IPS-20b (cell line): ENCODE measurements around the gene STN1.

Experiments used
- H3K27ac ChIP-seq: one replicate; pipeline ENCODE4 v1.5.1; 2013; ENCODE audit warnings: low read length
- H3K27me3 ChIP-seq: 2 replicates; pipeline ENCODE4 v1.6.1; 2013; ENCODE audit warnings: mild to moderate bottlenecking, low read length, inconsistent platforms; ENCODE audit not compliant: insufficient read depth
- H3K36me3 ChIP-seq: 2 replicates; pipeline ENCODE4 v1.6.1; 2013; ENCODE audit warnings: low read depth, mild to moderate bottlenecking, inconsistent platforms, low read length, moderate library complexity; ENCODE audit not compliant: insufficient read depth
- H3K4me1 ChIP-seq: 2 replicates; pipeline ENCODE4 v1.6.1; 2013; ENCODE audit warnings: mild to moderate bottlenecking, control low read depth, inconsistent platforms, low read length, moderate library complexity; ENCODE audit not compliant: insufficient read depth
- H3K4me3 ChIP-seq: 2 replicates; pipeline ENCODE4 v1.5.1; 2013; ENCODE audit warnings: mild to moderate bottlenecking, low read length, inconsistent platforms
- H3K9ac ChIP-seq: 2 replicates; pipeline ENCODE4 v1.6.1; 2013; ENCODE audit warnings: low read depth, mild to moderate bottlenecking, inconsistent platforms, low read length, moderate library complexity
- H3K9me3 ChIP-seq: 2 replicates; pipeline ENCODE4 v1.6.1; 2013; ENCODE audit warnings: mild to moderate bottlenecking, low read depth, low read length, inconsistent platforms; ENCODE audit not compliant: insufficient read depth

Gene STN1

GRCh38 chr10:103839519-103839871, 78.5 kb downstream of the STN1 start:
- H3K27me3 ChIP-seq = no peaks in the 10 kb centered on the region
- no peak overlapping the region for H3K4me3 ChIP-seq
- no peaks in the 10 kb centered on the region for H3K36me3 ChIP-seq
- H3K27ac ChIP-seq = no peak overlapping the region
- H3K9me3 ChIP-seq = no peaks in the 10 kb centered on the region
- H3K4me1 ChIP-seq = peaks cover 26% of the 10 kb centered on the region
- no peak overlapping the region for H3K9ac ChIP-seq

DNA sequence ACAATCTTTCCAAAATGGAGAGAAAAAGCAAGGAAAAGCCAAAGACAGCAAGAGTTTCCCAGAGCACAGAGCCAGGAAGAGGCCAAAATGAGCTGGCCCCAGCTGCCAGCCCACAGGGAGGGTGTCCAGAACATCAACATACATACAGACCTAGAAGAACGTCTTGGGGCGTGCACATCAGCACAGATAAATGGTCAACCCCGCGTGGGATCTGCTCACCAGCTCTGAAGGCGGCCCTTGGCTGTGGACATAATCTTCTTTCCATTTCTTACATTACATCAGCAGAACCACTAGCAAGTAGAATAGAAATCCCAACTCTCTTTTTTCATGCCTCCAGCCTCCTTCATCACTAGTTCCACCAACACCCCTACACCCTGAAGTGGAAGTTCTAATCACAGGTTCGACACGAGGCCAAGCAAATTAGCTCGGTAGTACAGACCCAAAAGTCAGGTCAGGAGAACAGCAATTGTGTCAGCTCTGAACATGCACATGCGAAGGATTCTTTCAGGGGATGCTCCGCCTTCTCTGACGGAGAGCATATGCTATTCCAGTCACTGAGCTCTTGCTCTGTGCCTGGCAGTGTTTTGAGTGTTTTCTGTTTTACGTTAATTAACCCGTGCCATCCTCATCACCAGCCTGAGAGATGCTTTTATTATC, 79.0 kb downstream of the STN1 start:
- Histone ChIP-seq H3K27me3 (no peaks in the 10 kb centered on the region), H3K27ac (no peak overlapping the region), H3K9me3 (no peaks in the 10 kb centered on the region), H3K4me3 (no peak overlapping the region), H3K9ac (no peak overlapping the region), H3K36me3 (no peaks in the 10 kb centered on the region), H3K4me1 (peaks cover 31% of the 10 kb centered on the region)

- Histone ChIP-seq H3K9me3 (no peaks in the 10 kb centered on the region), H3K27me3 (no peaks in the 10 kb centered on the region), H3K4me1 (peaks cover 37% of the 10 kb centered on the region), H3K4me3 (no peak overlapping the region), H3K36me3 (no peaks in the 10 kb centered on the region), H3K9ac (no peak overlapping the region), H3K27ac (no peak overlapping the region)
Observed at GRCh38 chr10:103838070-103838395, 80.0 kb downstream of the STN1 start.

DNA sequence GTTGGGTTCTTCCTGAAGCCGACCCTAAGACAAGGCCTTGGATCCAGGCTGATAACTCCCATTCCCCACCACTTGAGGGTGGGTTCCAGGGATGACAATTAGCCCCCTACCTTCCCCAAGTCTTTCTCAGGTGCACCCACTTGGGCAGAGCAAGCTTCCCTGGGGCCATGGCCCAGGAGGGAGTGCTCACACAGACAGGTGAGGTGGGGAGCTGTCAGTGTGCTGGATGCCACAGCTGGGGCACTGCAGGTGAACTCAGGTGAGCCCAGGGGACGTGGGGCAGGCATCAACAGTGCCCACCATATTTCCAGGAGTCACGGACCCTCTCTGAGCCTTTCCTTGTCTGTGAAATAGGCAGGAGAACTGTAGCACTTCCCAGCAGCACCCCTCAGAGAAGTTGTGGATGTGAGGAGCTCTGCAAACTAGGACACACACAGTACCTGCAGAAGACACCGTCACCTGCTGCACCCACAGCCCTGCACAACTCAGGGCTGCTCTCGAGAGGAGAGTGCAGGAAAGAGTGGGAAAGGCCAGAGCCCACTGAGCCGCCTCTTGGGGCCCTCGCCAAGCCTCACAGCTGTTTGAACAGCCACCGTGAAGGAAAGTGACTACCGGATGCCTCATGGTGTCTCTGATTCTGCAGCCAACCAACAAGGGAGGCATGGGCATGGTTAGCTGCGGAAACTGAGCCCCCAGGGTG, 80.5 kb downstream of the STN1 start:
- no peaks in the 10 kb centered on the region for H3K9me3 ChIP-seq
- H3K4me3 ChIP-seq = no peak overlapping the region
- peaks cover 37% of the 10 kb centered on the region for H3K4me1 ChIP-seq
- H3K9ac ChIP-seq = no peak overlapping the region
- no peaks in the 10 kb centered on the region for H3K36me3 ChIP-seq
- H3K27me3 ChIP-seq = no peaks in the 10 kb centered on the region
- no peak overlapping the region for H3K27ac ChIP-seq

DNA sequence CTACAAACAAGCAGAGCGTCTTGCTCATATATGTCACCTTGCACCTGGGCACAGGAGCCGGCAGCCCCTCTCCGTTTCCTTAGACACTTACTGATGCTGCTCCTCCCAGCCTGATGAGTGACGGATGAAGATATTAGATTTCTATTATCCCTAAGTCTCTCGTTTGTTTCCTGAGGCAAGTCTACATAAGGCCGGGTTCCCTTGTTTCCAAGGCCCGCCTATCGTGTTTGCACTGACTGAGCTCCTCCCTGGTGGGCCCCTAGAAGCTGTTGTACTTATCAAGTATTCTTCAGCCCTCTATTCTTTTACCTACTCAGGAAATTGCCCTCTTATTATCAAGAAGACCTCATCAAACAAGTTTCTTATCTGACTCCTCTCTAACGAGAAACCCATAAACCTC, 81.1 kb downstream of the STN1 start:
- no peak overlapping the region for H3K9ac ChIP-seq
- no peaks in the 10 kb centered on the region for H3K36me3 ChIP-seq
- H3K4me3 ChIP-seq = no peak overlapping the region
- H3K9me3 ChIP-seq = no peaks in the 10 kb centered on the region
- H3K4me1 ChIP-seq = peaks cover 37% of the 10 kb centered on the region
- no peaks in the 10 kb centered on the region for H3K27me3 ChIP-seq
- no peak overlapping the region for H3K27ac ChIP-seq

GRCh38 chr10:103836273-103836672, 81.7 kb downstream of the STN1 start:
- Histone ChIP-seq H3K4me1 (peaks cover 35% of the 10 kb centered on the region), H3K4me3 (no peak overlapping the region), H3K27ac (no peak overlapping the region), H3K36me3 (no peaks in the 10 kb centered on the region), H3K27me3 (no peaks in the 10 kb centered on the region), H3K9ac (no peak overlapping the region), H3K9me3 (no peaks in the 10 kb centered on the region)

GRCh38 chr10:103835096-103836050, 82.6 kb downstream of the STN1 start:
- H3K9me3 ChIP-seq = no peaks in the 10 kb centered on the region
- H3K4me3 ChIP-seq = no peak overlapping the region
- H3K27me3 ChIP-seq = no peaks in the 10 kb centered on the region
- H3K36me3 ChIP-seq = no peaks in the 10 kb centered on the region
- H3K27ac ChIP-seq = no peak overlapping the region
- H3K4me1 ChIP-seq = peaks cover 26% of the 10 kb centered on the region; the same call in 1 of the 2 replicates
- H3K9ac ChIP-seq = no peak overlapping the region

DNA sequence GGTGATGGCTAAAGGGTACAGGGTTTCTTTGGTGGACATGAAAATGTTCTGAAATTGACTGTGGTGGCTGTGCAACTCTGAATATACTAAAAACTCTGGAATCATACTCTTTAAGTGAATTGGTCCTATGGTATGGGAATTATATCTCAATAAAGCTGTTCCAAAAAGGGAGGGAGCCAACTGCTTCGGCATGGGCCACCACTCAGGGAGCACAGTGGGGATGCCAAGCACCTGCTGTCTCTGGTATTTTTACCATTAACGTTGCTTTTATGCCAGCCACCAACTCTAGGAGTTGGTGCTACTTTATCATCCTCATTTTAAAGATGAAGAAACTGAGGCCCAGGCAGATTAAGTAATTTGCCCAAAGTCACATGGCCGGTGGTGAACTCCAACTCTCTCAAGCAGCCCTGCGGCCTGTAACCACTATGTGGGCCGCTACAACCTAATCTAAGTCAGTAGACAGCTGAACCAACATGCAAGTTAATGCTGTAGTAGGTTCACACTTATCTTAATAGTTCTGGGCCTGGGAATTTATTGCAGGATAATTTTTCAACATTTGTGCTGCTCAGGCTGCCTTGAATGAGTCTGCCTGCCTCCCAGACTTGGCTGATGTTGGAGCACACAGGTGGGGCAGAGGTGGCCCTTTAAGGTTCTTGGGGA, 83.4 kb downstream of the STN1 start:
- H3K27ac ChIP-seq = no peak overlapping the region
- peak overlapping the region; percentile 36; the same call in 1 of the 2 replicates for H3K4me3 ChIP-seq
- peak overlapping the region; percentile 10; the same call in 1 of the 2 replicates for H3K9ac ChIP-seq
- H3K4me1 ChIP-seq = peaks cover 22% of the 10 kb centered on the region; the same call in 1 of the 2 replicates
- no peaks in the 10 kb centered on the region for H3K36me3 ChIP-seq
- no peaks in the 10 kb centered on the region for H3K27me3 ChIP-seq
- no peaks in the 10 kb centered on the region for H3K9me3 ChIP-seq

DNA sequence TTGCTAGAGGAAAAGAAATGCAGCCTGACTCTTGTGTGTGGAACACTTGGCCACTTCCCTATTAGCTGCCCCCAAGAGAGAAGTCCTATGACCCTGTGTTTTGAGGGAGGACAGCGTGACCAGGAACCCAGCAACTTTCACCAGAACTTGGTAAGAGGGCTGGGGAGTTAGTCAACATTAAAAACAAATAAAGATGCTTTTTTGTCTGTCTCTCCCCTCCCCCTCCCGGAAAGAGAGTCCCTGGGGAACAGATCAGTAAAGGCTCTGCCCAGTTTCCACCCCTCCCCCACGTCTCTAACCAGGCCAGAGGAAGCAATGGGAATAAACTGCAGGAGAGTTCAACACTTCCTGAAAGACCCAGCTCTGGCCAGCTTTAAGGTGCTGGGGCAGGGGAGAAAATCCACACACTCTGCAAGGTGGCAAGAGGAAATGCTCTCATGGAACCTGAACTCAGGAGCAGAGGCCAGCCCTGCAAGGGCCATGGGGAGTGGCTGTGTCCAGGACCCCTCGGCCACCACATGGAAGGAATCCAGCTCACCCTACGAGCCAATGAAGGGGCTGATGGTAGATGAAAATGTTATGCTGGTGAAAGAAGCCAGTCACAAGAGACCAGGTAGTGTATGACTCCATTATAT, 84.1 kb downstream of the STN1 start:
- no peaks in the 10 kb centered on the region for H3K36me3 ChIP-seq
- H3K4me3 ChIP-seq = peak overlapping the region; percentile 36; the same call in 1 of the 2 replicates
- H3K4me1 ChIP-seq = peaks cover 17% of the 10 kb centered on the region; the same call in 1 of the 2 replicates
- no peak overlapping the region for H3K27ac ChIP-seq
- peak overlapping the region; percentile 10; the same call in 1 of the 2 replicates for H3K9ac ChIP-seq
- no peaks in the 10 kb centered on the region for H3K9me3 ChIP-seq
- no peaks in the 10 kb centered on the region for H3K27me3 ChIP-seq

DNA sequence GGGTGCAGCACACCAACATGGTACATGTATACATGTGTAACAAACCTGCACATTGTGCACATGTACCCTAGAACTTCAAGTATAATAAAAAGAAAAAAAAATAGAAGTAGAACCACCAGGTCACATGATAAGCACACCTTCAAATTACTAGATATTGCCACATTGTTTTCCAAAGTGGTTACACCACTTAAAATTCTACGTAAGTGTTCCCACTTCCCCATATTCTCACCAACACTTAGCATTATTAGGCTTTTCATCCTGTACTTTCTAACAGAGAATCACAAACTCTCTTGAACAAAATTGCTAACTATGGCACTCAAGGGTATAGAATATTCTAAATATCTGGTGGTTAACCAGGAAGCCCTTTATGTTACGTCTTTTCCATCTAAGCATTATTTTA, 85.2 kb downstream of the STN1 start:
- H3K4me1 ChIP-seq = peaks cover 16% of the 10 kb centered on the region; the same call in 1 of the 2 replicates
- no peak overlapping the region for H3K4me3 ChIP-seq
- no peaks in the 10 kb centered on the region for H3K9me3 ChIP-seq
- no peaks in the 10 kb centered on the region for H3K36me3 ChIP-seq
- H3K9ac ChIP-seq = no peak overlapping the region
- no peak overlapping the region for H3K27ac ChIP-seq
- no peaks in the 10 kb centered on the region for H3K27me3 ChIP-seq
